ENCODE measurements around the gene ZNF423.

ZNF423 gene

DNA sequence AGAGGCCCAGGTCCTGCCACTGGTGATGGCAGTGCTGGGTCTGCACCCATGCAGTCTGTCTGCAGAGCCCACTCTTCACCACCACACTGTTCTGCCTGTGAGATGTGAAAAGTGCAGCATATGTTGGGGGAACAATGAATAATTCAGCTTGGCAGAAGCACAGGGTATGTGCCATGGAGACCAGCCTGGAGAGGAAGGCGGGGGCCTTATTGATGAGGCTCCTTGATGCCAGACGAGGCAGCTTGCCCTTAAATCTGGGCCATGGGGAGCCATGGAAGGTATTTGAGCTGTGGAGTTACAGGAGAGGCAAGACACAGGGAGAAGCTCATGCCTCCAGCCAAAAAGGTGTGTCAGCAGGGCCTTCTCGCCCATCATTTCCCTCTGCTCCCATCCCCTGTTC, 357.6 kb downstream of the ZNF423 start:
- no peak for DNase-seq (ENCODE audit: low read depth, low spot score)
- CTCF ChIA-PET, result no interaction called here
- no peak overlapping the region for H3K4me3 ChIP-seq (ENCODE audit: low read depth, low read length)
- POLR2A ChIA-PET, result no interaction called here
- TF ChIP-seq, protein P1, sequence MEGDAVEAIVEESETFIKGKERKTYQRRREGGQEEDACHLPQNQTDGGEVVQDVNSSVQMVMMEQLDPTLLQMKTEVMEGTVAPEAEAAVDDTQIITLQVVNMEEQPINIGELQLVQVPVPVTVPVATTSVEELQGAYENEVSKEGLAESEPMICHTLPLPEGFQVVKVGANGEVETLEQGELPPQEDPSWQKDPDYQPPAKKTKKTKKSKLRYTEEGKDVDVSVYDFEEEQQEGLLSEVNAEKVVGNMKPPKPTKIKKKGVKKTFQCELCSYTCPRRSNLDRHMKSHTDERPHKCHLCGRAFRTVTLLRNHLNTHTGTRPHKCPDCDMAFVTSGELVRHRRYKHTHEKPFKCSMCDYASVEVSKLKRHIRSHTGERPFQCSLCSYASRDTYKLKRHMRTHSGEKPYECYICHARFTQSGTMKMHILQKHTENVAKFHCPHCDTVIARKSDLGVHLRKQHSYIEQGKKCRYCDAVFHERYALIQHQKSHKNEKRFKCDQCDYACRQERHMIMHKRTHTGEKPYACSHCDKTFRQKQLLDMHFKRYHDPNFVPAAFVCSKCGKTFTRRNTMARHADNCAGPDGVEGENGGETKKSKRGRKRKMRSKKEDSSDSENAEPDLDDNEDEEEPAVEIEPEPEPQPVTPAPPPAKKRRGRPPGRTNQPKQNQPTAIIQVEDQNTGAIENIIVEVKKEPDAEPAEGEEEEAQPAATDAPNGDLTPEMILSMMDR (IDR thresholded peaks at IDR 0.05; ENCODE audit: insufficient read depth, low read length, missing control alignments), result no peak

DNA sequence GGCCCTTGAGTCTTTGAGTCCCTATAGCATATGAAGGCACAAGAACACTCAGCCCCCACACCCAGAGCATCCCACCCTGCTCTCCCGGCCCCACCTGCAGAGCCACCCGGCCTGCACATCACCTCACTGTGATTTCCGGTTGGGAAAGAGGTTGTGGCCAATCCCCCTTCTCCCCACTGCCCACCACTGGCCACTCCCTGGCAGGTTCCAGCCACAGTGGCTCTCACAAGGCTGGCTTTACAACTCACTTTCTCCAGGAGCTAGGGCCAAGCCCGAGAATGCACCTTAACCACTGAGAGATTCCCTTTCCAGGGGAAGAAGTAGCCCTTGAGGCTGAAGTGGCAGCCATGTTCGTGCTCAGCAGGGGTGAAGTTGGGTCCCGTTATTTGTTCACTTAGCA, 358.4 kb downstream of the ZNF423 start:
- DNase-seq (ENCODE audit: low read depth, low spot score), result no peak
- TF ChIP-seq, protein P1 (IDR thresholded peaks at IDR 0.05; ENCODE audit: insufficient read depth, low read length, missing control alignments), result no peak
- ChIA-PET CTCF (no interaction called here), POLR2A (no interaction called here)
- H3K4me3 ChIP-seq (ENCODE audit: low read depth, low read length), result no peak overlapping the region

DNA sequence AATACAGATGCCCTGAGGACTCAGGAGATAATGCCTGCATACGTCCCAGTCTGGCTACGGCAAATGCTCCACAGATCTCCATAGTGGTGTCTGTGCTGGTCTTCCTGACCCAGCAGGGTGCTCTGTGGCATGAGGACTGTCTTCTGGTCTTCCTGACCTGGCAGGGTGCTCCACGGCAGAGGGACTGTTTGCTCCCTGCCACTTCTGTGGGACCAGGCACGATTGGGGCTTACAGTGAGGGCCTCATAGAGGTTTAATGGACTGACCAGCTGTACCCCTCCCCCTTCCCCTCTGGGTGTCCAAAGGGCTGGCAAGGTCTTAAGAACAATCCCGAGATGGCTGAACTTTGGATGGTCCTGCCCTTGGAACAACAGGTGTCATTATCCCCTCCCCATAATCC, 359.3 kb downstream of the ZNF423 start:
- H3K4me3 ChIP-seq (ENCODE audit: low read depth, low read length), result no peak overlapping the region
- TF ChIP-seq, protein P1 (IDR thresholded peaks at IDR 0.05; ENCODE audit: insufficient read depth, low read length, missing control alignments), result no peak
- ChIA-PET CTCF (no interaction called here), POLR2A (no interaction called here)
- no peak for DNase-seq (ENCODE audit: low read depth, low spot score)

DNA sequence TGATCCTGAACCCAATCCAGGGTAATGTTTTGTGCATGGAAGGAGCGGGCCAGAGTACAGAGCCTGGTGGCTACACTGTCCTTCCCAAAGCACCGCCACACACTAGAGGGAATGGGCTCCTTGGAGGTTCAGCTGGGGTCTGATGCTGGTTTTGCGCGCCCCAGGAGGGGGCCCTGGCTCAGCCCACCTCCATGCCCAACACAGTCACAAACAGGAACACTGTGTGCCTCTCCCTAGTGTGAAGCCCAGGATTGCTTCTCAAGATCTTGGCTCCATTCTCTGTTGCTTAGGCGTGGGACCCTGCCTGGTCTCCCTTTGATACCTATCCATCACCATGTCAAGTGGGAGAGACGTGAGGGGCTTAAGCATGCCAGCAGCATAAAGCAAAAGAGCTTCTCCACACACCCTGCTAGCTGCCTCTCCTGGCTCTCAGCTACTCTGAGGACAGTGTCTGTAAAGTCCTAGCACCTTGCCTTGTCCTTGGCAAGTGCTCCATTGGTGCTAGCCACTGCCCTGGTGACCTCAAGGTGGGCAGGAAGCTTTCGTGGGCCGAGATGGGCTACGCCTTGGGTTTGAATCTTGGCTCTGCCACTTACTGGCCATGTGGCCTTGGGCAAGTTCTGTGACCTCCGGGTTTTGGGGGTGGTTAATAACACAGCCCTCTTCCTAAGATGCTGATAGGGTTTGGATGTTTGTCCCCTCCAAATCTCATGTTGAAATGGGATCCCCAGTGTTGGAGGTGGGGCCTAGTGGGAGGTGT, 360.1 kb downstream of the ZNF423 start:
- POLR2A ChIA-PET, result no interaction called here
- CTCF ChIA-PET, result no interaction called here

DNA sequence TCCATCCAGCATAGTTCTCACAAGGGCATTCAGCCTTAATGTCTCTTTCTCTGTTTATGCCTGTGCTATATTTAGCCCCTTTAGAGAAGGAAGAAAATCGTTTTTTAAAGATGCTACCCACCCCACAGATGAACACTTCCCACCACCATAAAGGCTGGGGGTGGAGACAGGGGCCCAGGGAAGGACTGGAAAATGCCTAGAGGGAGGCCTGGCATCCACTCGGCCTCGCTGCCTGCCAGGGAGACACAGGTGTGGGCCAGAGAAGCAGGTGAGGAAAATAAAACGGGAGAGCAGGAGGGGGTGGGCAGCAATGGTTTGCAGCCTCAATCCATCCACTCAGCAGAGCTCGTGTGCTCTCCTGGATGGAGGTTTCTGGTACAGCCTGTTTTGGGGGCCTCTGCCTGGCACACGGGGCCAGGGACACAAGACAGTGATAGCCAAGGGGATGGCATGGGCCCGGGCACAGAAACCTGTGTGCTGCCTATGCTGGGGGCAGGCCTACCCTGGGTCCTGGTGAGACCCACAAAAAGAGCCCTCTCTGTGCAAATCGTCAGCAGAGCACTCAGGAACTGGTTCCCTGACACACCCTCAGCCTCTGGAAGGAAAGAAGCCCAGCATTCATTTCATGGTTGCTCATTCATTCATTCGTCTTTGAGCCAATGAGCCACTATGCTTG, 360.9 kb downstream of the ZNF423 start:
- DNase-seq (ENCODE audit: low read depth, low spot score), result no peak
- ChIA-PET CTCF (no interaction called here), POLR2A (no interaction called here)
- H3K4me3 ChIP-seq (ENCODE audit: low read depth, low read length), result no peak overlapping the region
- TF ChIP-seq, protein P1 (IDR thresholded peaks at IDR 0.05; ENCODE audit: insufficient read depth, low read length, missing control alignments), result no peak

More for the DNA sequence above, 360.1 kb downstream of the ZNF423 start:
- DNase-seq (ENCODE audit: low read depth, low spot score), result no peak
- H3K4me3 ChIP-seq (ENCODE audit: low read depth, low read length), result no peak overlapping the region
- TF ChIP-seq, protein P1 (IDR thresholded peaks at IDR 0.05; ENCODE audit: insufficient read depth, low read length, missing control alignments), result no peak

DNA sequence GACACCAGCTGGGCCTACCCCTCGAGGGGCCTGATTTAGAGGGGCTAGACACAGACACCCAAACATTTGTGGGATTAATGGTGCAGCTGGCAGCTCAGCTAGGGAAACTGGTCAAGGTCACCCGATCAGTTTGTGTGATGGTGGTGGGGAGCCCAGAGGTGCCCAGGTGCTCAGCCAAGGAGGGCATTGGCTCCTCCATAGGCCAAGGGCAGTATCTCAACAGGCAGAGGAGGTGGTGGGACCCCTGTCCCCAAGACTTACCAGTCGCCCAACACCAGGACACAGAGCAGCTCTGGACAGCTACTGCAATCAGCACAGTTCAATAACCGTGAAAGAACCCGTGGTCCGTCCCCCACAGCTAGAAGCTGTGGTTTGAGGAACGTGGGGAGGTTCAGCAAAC, 361.4 kb downstream of the ZNF423 start:
- POLR2A ChIA-PET, result no interaction called here
- no peak overlapping the region for H3K4me3 ChIP-seq (ENCODE audit: low read depth, low read length)
- CTCF ChIA-PET, result no interaction called here
- TF ChIP-seq, protein P1 (IDR thresholded peaks at IDR 0.05; ENCODE audit: insufficient read depth, low read length, missing control alignments), result no peak
- no peak for DNase-seq (ENCODE audit: low read depth, low spot score)

All from AG04449 (cell line).